ENCODE data around the gene OR1C1. TPM values are rescaled to one million over a fixed set of nuclear protein-coding genes. Genes with fewer than 3 reads are reported as not detected.

OR1C1 gene
- total and polyA plus RNA-seq, 2 donors from 2014 or later, result not detected

GRCh38 chr1:247741756-247742155 is 18.6 kb downstream of the OR1C1 start:
- Histone ChIP-seq H3K36me3 (ENCODE audit: control insufficient read depth in 2 of 3, insufficient read depth in 3 of 3, low read length in 3 of 3) (no peaks in the 10 kb centered on the region), H3K9me3 (ENCODE audit: control insufficient read depth in 2 of 3, insufficient read depth in 1 of 3, low read length in 3 of 3) (no peaks in the 10 kb centered on the region), H3K4me3 (ENCODE audit: low read length in 3 of 3) (no peak overlapping the region), H3K27me3 (ENCODE audit: control insufficient read depth, insufficient read depth, low read length) (no peaks in the 10 kb centered on the region), H3K9ac (ENCODE audit: low read length in 3 of 3) (no peak overlapping the region), H3K27ac (ENCODE audit: low read depth in 2 of 2, low read length in 2 of 2) (no peak overlapping the region), H3K4me1 (ENCODE audit: control insufficient read depth in 2 of 3, insufficient read depth in 2 of 3, low read depth in 1 of 3, low read length in 3 of 3) (no peaks in the 10 kb centered on the region)
- no peak for DNase-seq
- intact Hi-C loops (cut with DNase I), result no loop called here
- FAIRE-seq, result no peak
- no peak for TF ChIP-seq CTCF (IDR thresholded peaks at IDR 0.05; ENCODE audit: borderline replicate concordance, extremely low read depth, insufficient read depth)

- H3K27me3 ChIP-seq (ENCODE audit: control insufficient read depth, insufficient read depth, low read length), result no peaks in the 10 kb centered on the region
- H3K4me3 ChIP-seq (ENCODE audit: low read length in 3 of 3), result no peak overlapping the region
- intact Hi-C loops (cut with DNase I), result no loop called here
- no peaks in the 10 kb centered on the region for H3K4me1 ChIP-seq (ENCODE audit: control insufficient read depth in 2 of 3, insufficient read depth in 2 of 3, low read depth in 1 of 3, low read length in 3 of 3)
- TF ChIP-seq CTCF (IDR thresholded peaks at IDR 0.05; ENCODE audit: borderline replicate concordance, extremely low read depth, insufficient read depth), result no peak
- no peak overlapping the region for H3K27ac ChIP-seq (ENCODE audit: low read depth in 2 of 2, low read length in 2 of 2)
- DNase-seq (no peak), FAIRE-seq (no peak)
- no peak overlapping the region for H3K9ac ChIP-seq (ENCODE audit: low read length in 3 of 3)
- H3K9me3 ChIP-seq (ENCODE audit: control insufficient read depth in 2 of 3, insufficient read depth in 1 of 3, low read length in 3 of 3), result no peaks in the 10 kb centered on the region
- no peaks in the 10 kb centered on the region for H3K36me3 ChIP-seq (ENCODE audit: control insufficient read depth in 2 of 3, insufficient read depth in 3 of 3, low read length in 3 of 3)
These were observed 19.6 kb downstream of the OR1C1 start for GRCh38 chr1:247740721-247741120.

- no peak within 1 kb of the TSS for H3K9ac ChIP-seq (ENCODE audit: low read length in 3 of 3)
- H3K4me1 ChIP-seq (ENCODE audit: control insufficient read depth in 2 of 3, insufficient read depth in 2 of 3, low read depth in 1 of 3, low read length in 3 of 3), result no peaks in the 10 kb centered on the region
- no peaks in the 10 kb centered on the region for H3K9me3 ChIP-seq (ENCODE audit: control insufficient read depth in 2 of 3, insufficient read depth in 1 of 3, low read length in 3 of 3)
- FAIRE-seq (no peak), DNase-seq (no peak)
- no peaks in the 10 kb centered on the region for H3K27me3 ChIP-seq (ENCODE audit: control insufficient read depth, insufficient read depth, low read length)
- intact Hi-C loops (cut with DNase I), result no loop called here
- no peak within 1 kb of the TSS for H3K27ac ChIP-seq (ENCODE audit: low read depth in 2 of 2, low read length in 2 of 2)
- no peaks in the 10 kb centered on the region for H3K36me3 ChIP-seq (ENCODE audit: control insufficient read depth in 2 of 3, insufficient read depth in 3 of 3, low read length in 3 of 3)
- no peak within 1 kb of the TSS for H3K4me3 ChIP-seq (ENCODE audit: low read length in 3 of 3)
- no peak for TF ChIP-seq CTCF (IDR thresholded peaks at IDR 0.05; ENCODE audit: borderline replicate concordance, extremely low read depth, insufficient read depth)
These were observed 22.0 kb downstream of the OR1C1 start, which contains the start of gene OR14K1 for GRCh38 chr1:247738315-247738714. Gene OR14K1, plus strand, starts transcription at chr1:247738615. Its CDS starts 0 bp downstream, at chr1:247738615.

- FAIRE-seq, result no peak
- H3K9ac ChIP-seq (ENCODE audit: low read length in 3 of 3), result no peak overlapping the region
- H3K4me1 ChIP-seq (ENCODE audit: control insufficient read depth in 2 of 3, insufficient read depth in 2 of 3, low read depth in 1 of 3, low read length in 3 of 3), result no peaks in the 10 kb centered on the region
These were observed 39.1 kb downstream of the OR1C1 start for GRCh38 chr1:247721222-247721621.

More at GRCh38 chr1:247721222-247721621, 39.1 kb downstream of the OR1C1 start:
- DNase-seq, result no peak
- TF ChIP-seq CTCF (IDR thresholded peaks at IDR 0.05; ENCODE audit: borderline replicate concordance, extremely low read depth, insufficient read depth), result no peak
- intact Hi-C loops (cut with DNase I), result no loop called here
- H3K4me3 ChIP-seq (ENCODE audit: low read length in 3 of 3), result no peak overlapping the region
- H3K9me3 ChIP-seq (ENCODE audit: control insufficient read depth in 2 of 3, insufficient read depth in 1 of 3, low read length in 3 of 3), result peaks cover 0 to 10% (median 0%) of the 10 kb centered on the region in 3 donors
- H3K27ac ChIP-seq (ENCODE audit: low read depth in 2 of 2, low read length in 2 of 2), result no peak overlapping the region
- H3K36me3 ChIP-seq (ENCODE audit: control insufficient read depth in 2 of 3, insufficient read depth in 3 of 3, low read length in 3 of 3), result no peaks in the 10 kb centered on the region
- H3K27me3 ChIP-seq (ENCODE audit: control insufficient read depth, insufficient read depth, low read length), result no peaks in the 10 kb centered on the region

Measured in kidney (tissue), 14 donors.